Natural killer cell treated with Interleukin-12 subunit alpha and Interleukin-12 subunit beta and Interleukin-15 and Interleukin-18, amount 100 ng/mL, for 72 hours (primary cell): ENCODE data around the gene CPNE8. TPM values are rescaled to one million over a fixed set of nuclear protein-coding genes. Genes with fewer than 3 reads are reported as not detected.

Experiments used
- ATAC-seq, 2 donors: fragments of 150-1000 bp; cut with Tn5 transposase in 1 of 2; sonication (Bioruptor Pico), chemical (Tn5 transposase) in 1 of 2; 2 replicates each; pipeline ENCODE4 v1.10.0; 2021
- DNase-seq: peaks from one replicate; pipeline ENCODE4 v3.0.0; 2022; ENCODE audit warnings: low spot score
- H3K27ac Mint-ChIP-seq, 2 donors: 1 replicate in 1 of 2; 2 replicates in 1 of 2; pipeline ENCODE4 v1.8.0; 2022; ENCODE audit warnings: mixed read lengths in 2 of 2, mild to moderate bottlenecking in 1 of 2, moderate library complexity in 1 of 2
- H3K27me3 Mint-ChIP-seq, 2 donors: 1 replicate in 1 of 2; 2 replicates in 1 of 2; pipeline ENCODE4 v1.8.0; 2022; ENCODE audit warnings: mixed read lengths in 2 of 2
- H3K36me3 Mint-ChIP-seq: one replicate; pipeline ENCODE4 v1.8.0; 2022; ENCODE audit warnings: mixed read lengths
- H3K4me1 Mint-ChIP-seq, 2 donors: 1 replicate in 1 of 2; 2 replicates in 1 of 2; pipeline ENCODE4 v1.8.0; 2022; ENCODE audit warnings: low read depth in 2 of 2, mixed read lengths in 2 of 2, mild to moderate bottlenecking in 1 of 2
- H3K4me3 Mint-ChIP-seq: one replicate; pipeline ENCODE4 v1.8.0; 2022; ENCODE audit warnings: mixed read lengths
- H3K9me3 Mint-ChIP-seq: 2 replicates; pipeline ENCODE4 v1.8.0; 2022; ENCODE audit warnings: mixed read lengths
- total RNA-seq, 2 donors: library from RNA; stranded (reverse); gene quantifications; one replicate each; pipeline ENCODE4 v1.2.3, GENCODE V29; 2022

Gene CPNE8
- total RNA-seq, 2 donors from 2014 or later, result 5.5 to 9.2 TPM

GRCh38 chr12:38664661-38665269, 240.6 kb downstream of the CPNE8 start:
- peaks cover 0 to 3% of the 10 kb centered on the region in 2 donors for H3K4me1 Mint-ChIP-seq
- H3K27me3 Mint-ChIP-seq, result no peaks in the 10 kb centered on the region
- H3K36me3 Mint-ChIP-seq, result peaks cover 13% of the 10 kb centered on the region
- no peak overlapping the region for H3K27ac Mint-ChIP-seq
- no peak overlapping the region for H3K4me3 Mint-ChIP-seq
- peaks cover 13% of the 10 kb centered on the region for H3K9me3 Mint-ChIP-seq
- DNase-seq (no peak), ATAC-seq (no peak)

- DNase-seq, result no peak
- peaks cover 17% of the 10 kb centered on the region for H3K9me3 Mint-ChIP-seq
- no peak overlapping the region for H3K4me3 Mint-ChIP-seq
- H3K4me1 Mint-ChIP-seq, result peaks cover 0 to 4% of the 10 kb centered on the region in 2 donors
- no peak overlapping the region for H3K27ac Mint-ChIP-seq
- H3K36me3 Mint-ChIP-seq, result peaks cover 30% of the 10 kb centered on the region
- no peaks in the 10 kb centered on the region for H3K27me3 Mint-ChIP-seq
- ATAC-seq, result no peak
These were observed 242.6 kb downstream of the CPNE8 start for GRCh38 chr12:38662829-38663228.

GRCh38 chr12:38653650-38654049, 251.7 kb downstream of the CPNE8 start:
- Mint-ChIP-seq H3K9me3 (peaks cover 6% of the 10 kb centered on the region), H3K27me3 (no peaks in the 10 kb centered on the region), H3K4me3 (no peak overlapping the region), H3K4me1 (peaks cover 0 to 4% of the 10 kb centered on the region in 2 donors), H3K36me3 (peaks cover 9% of the 10 kb centered on the region), H3K27ac (no peak overlapping the region)
- no peak for ATAC-seq
- DNase-seq, result no peak

GRCh38 chr12:38648813-38649212, 256.6 kb downstream of the CPNE8 start:
- no peak for ATAC-seq

GRCh38 chr12:38646146-38646545, 259.2 kb downstream of the CPNE8 start:
- H3K4me3 Mint-ChIP-seq, result no peak overlapping the region
- ATAC-seq (no peak), DNase-seq (no peak)
- H3K27me3 Mint-ChIP-seq, result no peaks in the 10 kb centered on the region
- H3K4me1 Mint-ChIP-seq, result no peaks in the 10 kb centered on the region
- no peaks in the 10 kb centered on the region for H3K36me3 Mint-ChIP-seq
- H3K9me3 Mint-ChIP-seq, result peaks cover 3% of the 10 kb centered on the region
- H3K27ac Mint-ChIP-seq, result no peak overlapping the region

More at GRCh38 chr12:38648813-38649212, 256.6 kb downstream of the CPNE8 start:
- Mint-ChIP-seq H3K27ac (no peak overlapping the region), H3K4me1 (no peaks in the 10 kb centered on the region), H3K4me3 (no peak overlapping the region), H3K9me3 (peaks cover 3% of the 10 kb centered on the region), H3K27me3 (no peaks in the 10 kb centered on the region), H3K36me3 (no peaks in the 10 kb centered on the region)
- no peak for DNase-seq

GRCh38 chr12:38639625-38640024, 265.8 kb downstream of the CPNE8 start:
- no peak for ATAC-seq
- no peaks in the 10 kb centered on the region for H3K27me3 Mint-ChIP-seq
- no peaks in the 10 kb centered on the region for H3K4me1 Mint-ChIP-seq
- H3K9me3 Mint-ChIP-seq, result peaks cover 10% of the 10 kb centered on the region
- H3K36me3 Mint-ChIP-seq, result no peaks in the 10 kb centered on the region
- H3K4me3 Mint-ChIP-seq, result no peak overlapping the region
- H3K27ac Mint-ChIP-seq, result no peak overlapping the region
- no peak for DNase-seq

GRCh38 chr12:38638401-38638800, 267.0 kb downstream of the CPNE8 start:
- ATAC-seq (no peak), DNase-seq (no peak)
- Mint-ChIP-seq H3K4me3 (no peak overlapping the region), H3K36me3 (no peaks in the 10 kb centered on the region), H3K27ac (no peak overlapping the region), H3K4me1 (no peaks in the 10 kb centered on the region), H3K9me3 (peaks cover 10% of the 10 kb centered on the region), H3K27me3 (no peaks in the 10 kb centered on the region)

- Mint-ChIP-seq H3K4me1 (no peaks in the 10 kb centered on the region), H3K27me3 (no peaks in the 10 kb centered on the region), H3K9me3 (peaks cover 12% of the 10 kb centered on the region), H3K4me3 (no peak overlapping the region), H3K36me3 (no peaks in the 10 kb centered on the region), H3K27ac (no peak overlapping the region)
- DNase-seq, result no peak
- no peak for ATAC-seq
These were observed 271.9 kb downstream of the CPNE8 start for GRCh38 chr12:38633511-38633910.

- H3K27me3 Mint-ChIP-seq, result no peaks in the 10 kb centered on the region
- peaks cover 14% of the 10 kb centered on the region for H3K9me3 Mint-ChIP-seq
- H3K36me3 Mint-ChIP-seq, result peaks cover 9% of the 10 kb centered on the region
- no peak for ATAC-seq
- H3K4me3 Mint-ChIP-seq, result no peak overlapping the region
- H3K27ac Mint-ChIP-seq, result no peak overlapping the region
- no peaks in the 10 kb centered on the region for H3K4me1 Mint-ChIP-seq
- DNase-seq, result no peak
These were observed 276.3 kb downstream of the CPNE8 start for GRCh38 chr12:38629064-38629463.

- peaks cover 9% of the 10 kb centered on the region for H3K36me3 Mint-ChIP-seq
- no peaks in the 10 kb centered on the region for H3K27me3 Mint-ChIP-seq
- H3K9me3 Mint-ChIP-seq, result peaks cover 14% of the 10 kb centered on the region
- no peak for ATAC-seq
- no peak overlapping the region for H3K27ac Mint-ChIP-seq
- no peak for DNase-seq
- no peaks in the 10 kb centered on the region for H3K4me1 Mint-ChIP-seq
- no peak overlapping the region for H3K4me3 Mint-ChIP-seq
These were observed 277.1 kb downstream of the CPNE8 start for GRCh38 chr12:38628288-38628687.

- Mint-ChIP-seq H3K4me1 (no peaks in the 10 kb centered on the region), H3K27me3 (no peaks in the 10 kb centered on the region), H3K4me3 (no peak overlapping the region), H3K36me3 (peaks cover 9% of the 10 kb centered on the region), H3K9me3 (peaks cover 8% of the 10 kb centered on the region), H3K27ac (no peak overlapping the region)
- no peak for DNase-seq
- no peak for ATAC-seq
These were observed 280.1 kb downstream of the CPNE8 start for GRCh38 chr12:38625306-38625705.

GRCh38 chr12:38614171-38614570, 291.2 kb downstream of the CPNE8 start:
- no peak for ATAC-seq
- DNase-seq, result no peak
- no peak overlapping the region for H3K4me3 Mint-ChIP-seq
- H3K36me3 Mint-ChIP-seq, result no peaks in the 10 kb centered on the region
- H3K27me3 Mint-ChIP-seq, result no peaks in the 10 kb centered on the region
- no peaks in the 10 kb centered on the region for H3K4me1 Mint-ChIP-seq
- H3K9me3 Mint-ChIP-seq, result peaks cover 13% of the 10 kb centered on the region
- no peak overlapping the region for H3K27ac Mint-ChIP-seq

- ATAC-seq (no peak), DNase-seq (no peak)
- no peaks in the 10 kb centered on the region for H3K4me1 Mint-ChIP-seq
- H3K9me3 Mint-ChIP-seq, result peaks cover 22% of the 10 kb centered on the region
- H3K4me3 Mint-ChIP-seq, result no peak overlapping the region
- no peaks in the 10 kb centered on the region for H3K27me3 Mint-ChIP-seq
- no peaks in the 10 kb centered on the region for H3K36me3 Mint-ChIP-seq
- no peak overlapping the region for H3K27ac Mint-ChIP-seq
These were observed 294.5 kb downstream of the CPNE8 start for GRCh38 chr12:38610808-38611350.

- Mint-ChIP-seq H3K4me1 (no peaks in the 10 kb centered on the region), H3K36me3 (no peaks in the 10 kb centered on the region), H3K4me3 (no peak overlapping the region), H3K27me3 (no peaks in the 10 kb centered on the region), H3K27ac (no peak overlapping the region), H3K9me3 (peaks cover 16% of the 10 kb centered on the region)
- no peak for ATAC-seq
- no peak for DNase-seq
These were observed 298.1 kb downstream of the CPNE8 start for GRCh38 chr12:38607295-38607694.
